K562 (cell line): ENCODE data around the gene CCDC69. TPM values are rescaled to one million over a fixed set of nuclear protein-coding genes. Genes with fewer than 3 reads are reported as not detected.

Experiments
- ATAC-seq: fragments of 200-7000 bp; cut with Tn5 transposase; 3 replicates; pipeline ENCODE4 v1.9.1; 2020; ENCODE audit warnings: moderate library complexity
- BruUV-seq: library from RNA; stranded (reverse); fragments of 400-500 nt; replicated peaks from 2 replicates; lab custom pipeline; 2021; lab: Mats Ljungman, UMichigan
- CTCF ChIA-PET: fragments of 300-600 bp; formaldehyde crosslinking; extraction: SDS; loops from one replicate; lab custom pipeline; 2021; ENCODE audit warnings: low intra/inter-chr PET ratio; lab: Yijun Ruan, JAX
- POLR2A ChIA-PET: fragments of 300-600, 350-650 bp; sonication (Branson Sonifier 250); formaldehyde crosslinking; extraction: SDS; loops from one replicate; lab custom pipeline; 2021; ENCODE audit warnings: antibody characterized with exemption, inconsistent platforms; lab: Yijun Ruan, JAX
- DNase-seq, 4 experiments: peaks; one replicate each; pipeline versions ENCODE4 v3.0.0 to v3.0.0-alpha.2; 2011 to 2018; ENCODE audit warnings: low spot score in 3 of 4, mixed read lengths in 3 of 4; ENCODE audit errors: extremely low read depth in 1 of 4
- FAIRE-seq: peaks from 2 replicates; lab custom pipeline; 2011; peaks lifted over from hg19 to GRCh38; lab: Jason Lieb, UNC
- H2AFZ ChIP-seq: 2 replicates; pipeline ENCODE4 v1.6.0; 2011; ENCODE audit warnings: low read depth, low read length, control low read depth, inconsistent platforms
- H3K27ac ChIP-seq: fragments of 200-600 bp; 3 replicates; pipeline ENCODE4 v1.8.0; 2011; ENCODE audit warnings: low read depth, mild to moderate bottlenecking, control low read depth, inconsistent platforms, low read length, moderate library complexity, mixed read lengths; ENCODE audit errors: extremely low read depth
- H3K27me3 ChIP-seq, 2 experiments: fragments of 300-600 bp in 1 of 2; 2 replicates in 1 of 2; 3 replicates in 1 of 2; pipeline versions ENCODE4 v1.6.0 to v1.8.0; 2011; ENCODE audit warnings: inconsistent platforms in 2 of 2, low read length in 2 of 2, mild to moderate bottlenecking in 1 of 2, mixed read lengths in 1 of 2, moderate library complexity in 1 of 2; ENCODE audit not compliant: control insufficient read depth in 2 of 2, insufficient read depth in 2 of 2
- H3K36me3 ChIP-seq: fragments of 300-600 bp; 3 replicates; pipeline ENCODE4 v1.8.0; 2011; ENCODE audit warnings: mild to moderate bottlenecking, low read length, inconsistent platforms; ENCODE audit not compliant: control insufficient read depth, insufficient read depth
- H3K4me1 ChIP-seq, 2 experiments: fragments of 200-600 bp in 1 of 2; replicated peaks in 1 of 2; 2 replicates in 1 of 2; 3 replicates in 1 of 2; pipeline versions ENCODE4 v1.5.1 to v1.8.0; 2011; ENCODE audit warnings: inconsistent platforms in 2 of 2, low read length in 2 of 2, mild to moderate bottlenecking in 1 of 2, mixed read lengths in 1 of 2, moderate library complexity in 1 of 2; ENCODE audit not compliant: control insufficient read depth in 2 of 2, insufficient read depth in 2 of 2
- H3K4me2 ChIP-seq: 2 replicates; pipeline ENCODE4 v1.6.1; 2011; ENCODE audit warnings: low read length, control low read depth, inconsistent platforms, mixed read lengths; ENCODE audit not compliant: insufficient read depth
- H3K4me3 ChIP-seq: fragments of 200-600 bp; sonication (generic), shearing (Covaris generic); 2 replicates; pipeline ENCODE4 v1.5.1; 2016; ENCODE audit warnings: control low read depth, inconsistent platforms
- H3K79me2 ChIP-seq: fragments of 200-600 bp; 3 replicates; pipeline ENCODE4 v1.8.0; 2011; ENCODE audit warnings: low read length, inconsistent platforms; ENCODE audit not compliant: control insufficient read depth, insufficient read depth
- H3K9ac ChIP-seq, 2 experiments: 2 replicates each; pipeline versions ENCODE4 v1.6.0 to v1.6.1; 2011; ENCODE audit warnings: low read depth in 2 of 2, low read length in 2 of 2, control low read depth in 1 of 2, inconsistent platforms in 1 of 2, mild to moderate bottlenecking in 1 of 2, mixed read lengths in 1 of 2; ENCODE audit not compliant: insufficient read depth in 1 of 2
- H3K9me1 ChIP-seq: one replicate; pipeline ENCODE4 v1.6.0; 2011; ENCODE audit warnings: inconsistent platforms, mild to moderate bottlenecking, low read length, moderate library complexity; ENCODE audit not compliant: control insufficient read depth, insufficient read depth
- H3K9me3 ChIP-seq: replicated peaks from 2 replicates; pipeline ENCODE4 v1.5.1; 2011; ENCODE audit warnings: low read depth, low read length, inconsistent platforms; ENCODE audit not compliant: control insufficient read depth, insufficient read depth
- H4K20me1 ChIP-seq: replicated peaks from 2 replicates; pipeline ENCODE4 v1.6.1; 2011; ENCODE audit warnings: low read length, inconsistent platforms, mixed read lengths; ENCODE audit not compliant: control insufficient read depth, insufficient read depth
- CBX8 ChIP-seq: fragments of 200-600 bp; sonication (generic); IDR thresholded peaks from 2 replicates; pipeline ENCODE4 v1.6.1; 2012; ENCODE audit warnings: borderline replicate concordance, mixed run types, low read depth, mild to moderate bottlenecking, moderate library complexity, mixed read lengths, low read length, control low read depth, inconsistent platforms; ENCODE audit not compliant: poor library complexity, severe bottlenecking; ENCODE audit errors: extremely low read depth
- CSDE1 ChIP-seq, 2 experiments: fragments of 450-650 bp; IDR thresholded peaks; 2 replicates each; pipeline ENCODE4 v1.6.1; 2016; ENCODE audit warnings: mild to moderate bottlenecking in 1 of 2
- JUN ChIP-seq, 2 experiments: sonication (generic) in 1 of 2; formaldehyde crosslinking in 1 of 2; IDR thresholded peaks; 2 replicates each; pipeline versions ENCODE4 v1.6.1 to v1.8.0; 2012 to 2022; ENCODE audit warnings: borderline replicate concordance in 2 of 2, mild to moderate bottlenecking in 2 of 2, improper control_type of control experiment in 1 of 2, low read depth in 1 of 2, low read length in 1 of 2, missing genetic modification reagents in 1 of 2
- KAT7 ChIP-seq: sonication (generic); formaldehyde crosslinking; IDR thresholded peaks from 2 replicates; pipeline ENCODE4 v1.8.0; 2022; ENCODE audit warnings: missing genetic modification reagents, mild to moderate bottlenecking, borderline replicate concordance
- MXD1 ChIP-seq: fragments of 250-450 bp; sonication (Bioruptor Pico); IDR thresholded peaks from 2 replicates; pipeline ENCODE4 v1.8.0; 2021; ENCODE audit warnings: borderline replicate concordance, mild to moderate bottlenecking, moderate library complexity; ENCODE audit not compliant: poor library complexity, severe bottlenecking
- PHF21A ChIP-seq: fragments of 450-650 bp; IDR thresholded peaks from 2 replicates; pipeline ENCODE4 v1.6.1; 2017; ENCODE audit warnings: low read depth, borderline replicate concordance
- RAD51 ChIP-seq: fragments of 450-650 bp; IDR thresholded peaks from 2 replicates; pipeline ENCODE4 v1.7.1; 2016; ENCODE audit warnings: low read depth, mild to moderate bottlenecking, borderline replicate concordance
- RCOR1 ChIP-seq, 2 experiments: IDR thresholded peaks; 2 replicates each; pipeline ENCODE4 v1.6.1; 2012; ENCODE audit warnings: low read depth in 2 of 2, low read length in 2 of 2, borderline replicate concordance in 1 of 2, improper control_type of control experiment in 1 of 2
- SNAPC5 ChIP-seq: fragments of 250-450 bp; sonication (Bioruptor Pico); IDR thresholded peaks from 2 replicates; pipeline ENCODE4 v1.8.0; 2021; ENCODE audit warnings: moderate library complexity, mild to moderate bottlenecking, inconsistent platforms
- TFE3 ChIP-seq: fragments of 450-650 bp; formaldehyde crosslinking; IDR thresholded peaks from 2 replicates; pipeline ENCODE4 v1.4.0; 2020; ENCODE audit warnings: mild to moderate bottlenecking, mixed read lengths
- USF2 ChIP-seq: sonication (generic); formaldehyde crosslinking; IDR thresholded peaks from 2 replicates; pipeline ENCODE4 v1.5.0; 2020; ENCODE audit warnings: missing genetic modification reagents
- ZNF589 ChIP-seq: fragments of 200-800 bp; sonication (Bioruptor generic); IDR thresholded peaks from 2 replicates; pipeline ENCODE4 v1.6.1; 2016; ENCODE audit warnings: low read depth, missing genetic modification characterization, missing compliant biosample characterization
- WGBS: fragments of 100-300 bp; shearing (Covaris generic); methylation state at CpG from one replicate; pipeline ENCODE4 v1.1.6; 2016; ENCODE audit warnings: low coverage, mixed read lengths; ENCODE audit not compliant: insufficient coverage; ENCODE audit errors: missing lambda C conversion rate; 5-methylcytosine and 5-hydroxymethylcytosine counted together
- in situ Hi-C: fragments of 300-500 bp; cut with MboI; formaldehyde crosslinking; loops from 4 replicates; pipeline ENCODE4 v1.15.0; 2018; ENCODE audit warnings: inconsistent platforms, mixed read lengths
- intact Hi-C: fragments of 100-400 bp; cut with micrococcal nuclease; formaldehyde crosslinking; loops from 2 replicates; pipeline ENCODE4 v1.14.2; 2022
- polyA plus RNA-seq, 8 experiments: library from polyadenylated mRNA; depleted of rRNA in 4 of 8; stranded (reverse) in 5 of 8; unstranded in 3 of 8; fragments of >200 nt; fragmentation: Nextera tagmentation in 2 of 8; fragmentation: Illumina TruSeq in 1 of 8; extraction: Ambion mirVana in 2 of 8; extraction: Trizol in 1 of 8; gene quantifications; 2 replicates each; pipeline versions ENCODE4 v1.2.1 to v1.2.3, GENCODE V29; 2011 to 2014; ENCODE audit warnings: inconsistent platforms in 1 of 8, missing spikeins in 1 of 8
- total RNA-seq, 7 experiments: library from RNA; depleted of rRNA in 6 of 7; stranded (reverse); fragments of >200 nt in 6 of 7; fragmentation: Illumina TruSeq in 2 of 7; extraction: Trizol in 2 of 7; gene quantifications; 2 replicates each; pipeline versions ENCODE4 v1.2.1 to v1.2.3, GENCODE V29; 2011 to 2021; ENCODE audit warnings: low replicate concordance in 1 of 7

Gene CCDC69
- total and polyA plus RNA-seq, 9 of the 15 experiments (the other 6 are each of a cell fraction or from before 2014, with no cell fraction given): 0.65 to 12.2 (median 7.6) TPM

GRCh38 chr5:151184316-151185042, 39.4 kb downstream of the CCDC69 start:
- no peak overlapping the region for H3K4me2 ChIP-seq
- 24% methylated on average over 10 of the region's 10 CpGs for WGBS
- no peak for FAIRE-seq
- TF ChIP-seq ZNF589 (CRISPR knock-in tag) (no peak), RCOR1 (IDR thresholded peaks at IDR 0.05; ENCODE audit: borderline replicate concordance in 1 of 2, low read depth in 2 of 2, low read length in 2 of 2) (0 out of 4 replicates have a peak, but pooled peaks of 1 of the 2 experiments have one; percentile 14), RAD51 (peak; percentile 54; the same call in 1 of the 2 replicates), SNAPC5 (no peak), KAT7 (CRISPR knock-in tag) (no peak), CSDE1 (IDR thresholded peaks at IDR 0.05) (no peak), PHF21A (no peak), JUN (IDR thresholded peaks at IDR 0.05; ENCODE audit: borderline replicate concordance, low read depth, low read length) (no peak), JUN (CRISPR knock-in tag; IDR thresholded peaks at IDR 0.05; ENCODE audit: borderline replicate concordance) (no peak), TFE3 (CRISPR knock-in tag) (peak; percentile 56), CBX8 (no peak), USF2 (CRISPR knock-in tag) (0 out of 2 replicates have a peak, but pooled peaks have one; percentile 21), MXD1 (CRISPR knock-in tag) (no peak)
- ChIA-PET CTCF (no interaction called here), POLR2A (interaction anchor here (0.6 to 0.7 kb wide), 2 partner anchors 98 to 1726 kb away, joined by 3 to 4 read pairs; no protein-coding TSS in a partner anchor)
- H3K36me3 ChIP-seq: no peaks in the 10 kb centered on the region
- in situ Hi-C loops: no loop called here
- no peak overlapping the region for H2AFZ ChIP-seq
- intact Hi-C loops: no loop called here
- 0 out of 2 replicates have a peak, but pooled peaks cover 4% of the 10 kb centered on the region for H4K20me1 ChIP-seq
- H3K79me2 ChIP-seq: no peaks in the 10 kb centered on the region
- DNase-seq: no peak
- H3K27me3 ChIP-seq: no peaks in the 10 kb centered on the region
- no peaks in the 10 kb centered on the region for H3K4me1 ChIP-seq
- ATAC-seq: no peak
- BruUV-seq: no TSS peak
- peaks cover 2% of the 10 kb centered on the region for H3K9me1 ChIP-seq
- no peaks in the 10 kb centered on the region; the same call in 1 of the 2 replicates for H3K9me3 ChIP-seq
- H3K4me3 ChIP-seq: no peak overlapping the region
- no peak overlapping the region for H3K9ac ChIP-seq
- H3K27ac ChIP-seq: no peak overlapping the region
